Aorta (tissue), 5 donors: ENCODE results near the gene OR51B5. TPM values are rescaled to one million over a fixed set of nuclear protein-coding genes. Genes with fewer than 3 reads are reported as not detected.

Source experiments
- ATAC-seq: fragments of 200-7000 bp; cut with Tn5 transposase; one replicate; pipeline ENCODE4 v1.9.1; 2022; ENCODE audit warnings: moderate library complexity; ENCODE audit not compliant: low FRiP score
- DNase-seq, 2 donors: peaks; one replicate each; pipeline ENCODE4 v3.0.0-alpha.2; 2020
- H3K27ac ChIP-seq, 2 donors: one replicate each; pipeline ENCODE4 v1.5.1; 2013; ENCODE audit warnings: low read length in 2 of 2, mild to moderate bottlenecking in 2 of 2, moderate library complexity in 2 of 2, control low read depth in 1 of 2, inconsistent platforms in 1 of 2, low read depth in 1 of 2
- H3K27me3 ChIP-seq, 2 donors: one replicate each; pipeline ENCODE4 v1.6.1; 2013; ENCODE audit warnings: control low read depth in 1 of 2, low read length in 1 of 2, mild to moderate bottlenecking in 1 of 2, moderate library complexity in 1 of 2; ENCODE audit not compliant: insufficient read depth in 2 of 2, control insufficient read depth in 1 of 2
- H3K36me3 ChIP-seq, 2 donors: one replicate each; pipeline ENCODE4 v1.6.1; 2013; ENCODE audit warnings: control low read depth in 1 of 2, low read length in 1 of 2, mild to moderate bottlenecking in 1 of 2; ENCODE audit not compliant: insufficient read depth in 2 of 2, control insufficient read depth in 1 of 2
- H3K4me1 ChIP-seq, 2 donors: one replicate each; pipeline ENCODE4 v1.6.1; 2013; ENCODE audit warnings: low read length in 2 of 2, control low read depth in 1 of 2, mild to moderate bottlenecking in 1 of 2, moderate library complexity in 1 of 2; ENCODE audit not compliant: insufficient read depth in 2 of 2, control insufficient read depth in 1 of 2
- H3K4me3 ChIP-seq, 2 donors: one replicate each; pipeline ENCODE4 v1.5.1; 2013; ENCODE audit warnings: low read length in 2 of 2, control low read depth in 1 of 2, mild to moderate bottlenecking in 1 of 2
- H3K9me3 ChIP-seq: one replicate; pipeline ENCODE4 v1.6.1; 2013; ENCODE audit warnings: mild to moderate bottlenecking, low read length; ENCODE audit not compliant: control insufficient read depth
- WGBS, 2 donors: extraction: QIAGEN DNeasy Blood & Tissue Kit; methylation state at CpG; one replicate each; pipeline ENCODE4 v1.1.7; 2013; 5-methylcytosine and 5-hydroxymethylcytosine counted together
- intact Hi-C, 2 donors: fragments of 100-400 bp; cut with DNase I; formaldehyde crosslinking; loops; one replicate each; pipeline versions ENCODE4 v1.14.2 to v1.15.0; 2022
- polyA plus RNA-seq, 2 donors: library from polyadenylated mRNA; stranded (reverse); fragments of 200-250 nt; gene quantifications; one replicate each; pipeline ENCODE4 v1.2.3, GENCODE V29; 2013
- total RNA-seq, 2 donors: library from RNA; stranded (reverse); fragmentation: NEBNext Ultra II Directional; extraction: Animal tissue kit (Norgen Biotek cat#: 25700); gene quantifications; one replicate each; pipeline ENCODE4 v1.2.1, GENCODE V29; 2021
- donor health status: healthy with polysubstance abuse.
- donor health status: Bipolar disorder and iron deficiency.
- donor health status: DM: no; HTN: no; CAD: no.
- donor health status: DM: no; HTN: no; CAD: no.
- donor health status: DM: yes; HTN: yes; CAD: no.

The OR51B5 gene
- total and polyA plus RNA-seq, 4 donors, result 0.71 to 1.2 TPM; not detected in 2

GRCh38 chr11:5293028-5293427 lies 50.3 kb downstream of the OR51B5 start:
- intact Hi-C loops, result no loop called here

More at GRCh38 chr11:5293028-5293427, 50.3 kb downstream of the OR51B5 start:
- 87 to 88% methylated on average over 8 of the region's 8 CpGs for WGBS, 2 donors
- Histone ChIP-seq H3K36me3 (no peaks in the 10 kb centered on the region), H3K4me1 (no peaks in the 10 kb centered on the region), H3K27me3 (no peaks in the 10 kb centered on the region), H3K27ac (no peak overlapping the region), H3K9me3 (no peaks in the 10 kb centered on the region), H3K4me3 (no peak overlapping the region)
- ATAC-seq (no peak), DNase-seq (no peak)

Other genes starting within 250 kb of the OR51B5 start
- gene OR52A5, start 205.2 kb downstream of the OR51B5 start, total RNA-seq, result not detected
- not detected for gene OR52A5, start 205.2 kb downstream of the OR51B5 start, polyA plus RNA-seq
- not detected for gene OR52A1, start 188.8 kb downstream of the OR51B5 start, total RNA-seq
- gene OR52A1, start 188.8 kb downstream of the OR51B5 start, polyA plus RNA-seq, result not detected
- gene OR51V1, start 142.8 kb downstream of the OR51B5 start, total RNA-seq, result not detected
- gene OR51V1, start 142.8 kb downstream of the OR51B5 start, polyA plus RNA-seq, result not detected
- 1,000 to 10,000 TPM in 1 of 2 donors, 100 to 1,000 TPM in 1; 649 to 2,087 TPM for gene HBB, start 116.5 kb downstream of the OR51B5 start, total RNA-seq
- gene HBB, start 116.5 kb downstream of the OR51B5 start, polyA plus RNA-seq, result 10 to 100 TPM; 12.6 to 26.3 TPM
- 1 to 10 TPM in 1 of 2 donors, not detected in 1; 8.4 TPM for gene HBD, start 109.0 kb downstream of the OR51B5 start, total RNA-seq
- gene HBD, start 109.0 kb downstream of the OR51B5 start, polyA plus RNA-seq, result not detected
- not detected for gene HBG1, start 93.7 kb downstream of the OR51B5 start, total RNA-seq
- gene HBG1, start 93.7 kb downstream of the OR51B5 start, polyA plus RNA-seq, result not detected
- under 1 TPM in 1 of 2 donors, not detected in 1; 0.78 TPM for gene HBG2, start 88.7 kb downstream of the OR51B5 start, total RNA-seq
- gene HBG2, start 88.7 kb downstream of the OR51B5 start, polyA plus RNA-seq, result under 1 TPM in 1 of 2 donors, not detected in 1; 0.23 TPM
- not detected for gene HBE1, start 73.6 kb downstream of the OR51B5 start, total RNA-seq
- not detected for gene HBE1, start 73.6 kb downstream of the OR51B5 start, polyA plus RNA-seq
- gene OR51B4, start 41.6 kb downstream of the OR51B5 start, total RNA-seq, result not detected
- gene OR51B4, start 41.6 kb downstream of the OR51B5 start, polyA plus RNA-seq, result not detected
- gene OR51B2, start 19.2 kb downstream of the OR51B5 start, total RNA-seq, result not detected
- not detected for gene OR51B2, start 19.2 kb downstream of the OR51B5 start, polyA plus RNA-seq
- gene OR51B6, start 8.0 kb upstream of the OR51B5 start, total RNA-seq, result not detected
- not detected for gene OR51B6, start 8.0 kb upstream of the OR51B5 start, polyA plus RNA-seq
- gene OR51M1, start 40.3 kb upstream of the OR51B5 start, total RNA-seq, result not detected
- gene OR51M1, start 40.3 kb upstream of the OR51B5 start, polyA plus RNA-seq, result not detected
- gene OR51Q1, start 78.6 kb upstream of the OR51B5 start, total RNA-seq, result not detected
- gene OR51Q1, start 78.6 kb upstream of the OR51B5 start, polyA plus RNA-seq, result 1 to 10 TPM in 1 of 2 donors, not detected in 1; 1.4 TPM
- under 1 TPM; 0.42 to 0.49 TPM for gene OR51I1, start 98.0 kb upstream of the OR51B5 start, total RNA-seq
- not detected for gene OR51I1, start 98.0 kb upstream of the OR51B5 start, polyA plus RNA-seq
- gene OR51I2, start 105.8 kb upstream of the OR51B5 start, total RNA-seq, result not detected
- gene OR51I2, start 105.8 kb upstream of the OR51B5 start, polyA plus RNA-seq, result not detected
- gene OR52D1, start 145.2 kb upstream of the OR51B5 start, total RNA-seq, result not detected
- not detected for gene OR52D1, start 145.2 kb upstream of the OR51B5 start, polyA plus RNA-seq
- under 1 TPM; 0.71 to 0.99 TPM for gene UBQLN3, start 166.4 kb upstream of the OR51B5 start, total RNA-seq
- not detected for gene UBQLN3, start 166.4 kb upstream of the OR51B5 start, polyA plus RNA-seq
- gene UBQLNL, start 173.2 kb upstream of the OR51B5 start, total RNA-seq, result 1 to 10 TPM in 1 of 2 donors, under 1 TPM in 1; 0.88 to 1.3 TPM
- gene UBQLNL, start 173.2 kb upstream of the OR51B5 start, polyA plus RNA-seq, result 1 to 10 TPM in 1 of 2 donors, not detected in 1; 1.6 TPM
- gene OR52H1, start 205.0 kb upstream of the OR51B5 start, total RNA-seq, result under 1 TPM; 0.78 to 0.96 TPM
- not detected for gene OR52H1, start 205.0 kb upstream of the OR51B5 start, polyA plus RNA-seq
- not detected for gene OR52B6, start 237.4 kb upstream of the OR51B5 start, total RNA-seq
- not detected for gene OR52B6, start 237.4 kb upstream of the OR51B5 start, polyA plus RNA-seq